Ecto neural progenitor cell (in vitro differentiated cells): Measurements from ENCODE around the gene HPCAL4.
A peak's percentile ranks its signal among the peaks of the same experiment; 100 is the strongest.

ENCODE experiments used
- DNase-seq: peaks from one replicate; pipeline ENCODE4 v3.0.0-alpha.2; 2018; ENCODE audit warnings: low spot score

HPCAL4 gene

DNA sequence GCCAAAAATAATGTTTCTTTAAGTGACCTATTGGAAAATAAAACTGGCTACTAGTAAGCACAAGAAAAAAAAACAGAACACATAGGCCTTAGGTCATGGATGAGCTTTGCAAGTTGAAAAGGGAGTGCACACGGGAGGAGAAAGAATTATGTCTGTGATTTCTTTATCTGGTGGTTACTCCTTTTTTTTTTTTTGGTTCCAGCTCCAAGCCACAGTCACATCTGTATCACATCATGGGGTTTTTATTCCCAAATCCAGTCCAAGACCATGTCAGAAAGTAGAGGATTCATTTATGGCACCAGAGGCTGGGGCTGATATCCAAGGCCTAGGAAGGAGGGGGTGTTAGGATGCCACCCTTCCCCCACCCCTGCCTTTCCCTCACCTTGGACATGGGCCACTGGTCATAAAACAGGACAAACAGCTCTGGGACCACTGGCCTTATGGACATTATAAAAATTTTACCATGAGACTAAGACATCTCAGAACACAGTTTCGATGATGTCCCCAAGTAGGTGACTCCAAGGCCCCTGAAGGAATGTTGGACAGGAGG, 41.5 kb downstream of the HPCAL4 start:
- DNase-seq, result no peak

DNA sequence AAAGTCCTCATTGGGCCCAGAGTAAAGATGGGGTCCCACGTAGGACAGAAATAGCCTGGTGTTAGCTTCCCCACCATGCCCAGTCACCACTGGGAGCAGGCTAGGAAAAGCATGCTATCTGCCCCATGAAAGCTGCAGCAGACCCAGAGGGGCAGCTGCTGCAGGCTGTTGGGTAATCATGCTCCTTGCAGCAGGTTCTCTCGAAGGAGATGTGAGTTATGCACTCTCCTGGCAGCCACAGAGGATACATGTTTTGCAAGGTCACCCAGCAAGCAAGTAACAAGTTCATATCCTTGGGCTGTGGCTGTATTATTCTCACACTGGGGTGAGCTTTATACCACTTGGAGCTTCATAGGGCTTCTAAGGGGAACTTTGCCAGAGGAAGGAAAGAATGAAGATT, 42.7 kb downstream of the HPCAL4 start:
- DNase-seq, result no peak

- DNase-seq, result no peak
Measured at GRCh38 chr1:39647247-39647646, 44.0 kb downstream of the HPCAL4 start.

- peak; percentile 85 for DNase-seq
Measured at GRCh38 chr1:39646232-39647081, 44.8 kb downstream of the HPCAL4 start.

- DNase-seq, result no peak
Measured at GRCh38 chr1:39645411-39646043, 45.7 kb downstream of the HPCAL4 start.

DNA sequence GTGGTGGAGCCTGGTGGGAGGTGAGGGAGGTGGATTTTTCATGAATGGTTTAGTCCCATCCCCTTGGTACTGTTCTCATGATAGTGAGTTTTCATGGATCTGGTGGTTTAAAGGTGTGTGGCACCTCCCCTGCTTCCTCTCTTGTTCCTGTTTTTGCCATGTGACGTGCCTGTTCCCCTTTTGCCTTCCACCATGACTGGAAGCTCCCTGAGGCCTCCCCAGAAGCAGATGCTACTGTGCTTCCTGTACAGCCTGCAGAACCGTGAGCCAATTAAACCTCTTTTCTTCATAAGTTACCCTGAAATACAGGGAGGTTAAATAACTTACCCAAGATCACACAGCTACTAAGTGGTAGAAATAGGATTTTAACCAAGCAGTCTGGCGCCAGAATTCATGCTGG, 47.5 kb downstream of the HPCAL4 start:
- no peak for DNase-seq

DNA sequence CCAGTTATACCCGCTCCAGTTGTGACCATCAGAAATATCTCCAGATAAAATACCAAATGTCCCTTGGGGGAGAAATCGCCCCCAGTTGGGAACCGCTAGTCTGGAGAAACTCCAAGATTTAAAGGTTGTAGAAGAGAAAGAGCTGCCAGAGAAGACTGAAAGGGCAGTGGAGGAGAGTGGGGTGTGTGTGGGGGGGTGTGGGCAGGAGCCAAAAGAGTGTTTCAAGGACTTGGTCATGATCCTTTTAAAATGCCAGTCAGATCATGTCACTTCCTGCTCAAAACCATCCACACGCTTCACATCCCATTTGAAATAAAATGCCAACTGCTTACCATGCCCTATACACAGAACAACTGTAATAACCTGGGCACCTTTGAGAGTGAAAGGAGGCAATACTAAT, 48.4 kb downstream of the HPCAL4 start:
- no peak for DNase-seq

GRCh38 chr1:39640861-39641260, 50.4 kb downstream of the HPCAL4 start:
- no peak for DNase-seq

DNA sequence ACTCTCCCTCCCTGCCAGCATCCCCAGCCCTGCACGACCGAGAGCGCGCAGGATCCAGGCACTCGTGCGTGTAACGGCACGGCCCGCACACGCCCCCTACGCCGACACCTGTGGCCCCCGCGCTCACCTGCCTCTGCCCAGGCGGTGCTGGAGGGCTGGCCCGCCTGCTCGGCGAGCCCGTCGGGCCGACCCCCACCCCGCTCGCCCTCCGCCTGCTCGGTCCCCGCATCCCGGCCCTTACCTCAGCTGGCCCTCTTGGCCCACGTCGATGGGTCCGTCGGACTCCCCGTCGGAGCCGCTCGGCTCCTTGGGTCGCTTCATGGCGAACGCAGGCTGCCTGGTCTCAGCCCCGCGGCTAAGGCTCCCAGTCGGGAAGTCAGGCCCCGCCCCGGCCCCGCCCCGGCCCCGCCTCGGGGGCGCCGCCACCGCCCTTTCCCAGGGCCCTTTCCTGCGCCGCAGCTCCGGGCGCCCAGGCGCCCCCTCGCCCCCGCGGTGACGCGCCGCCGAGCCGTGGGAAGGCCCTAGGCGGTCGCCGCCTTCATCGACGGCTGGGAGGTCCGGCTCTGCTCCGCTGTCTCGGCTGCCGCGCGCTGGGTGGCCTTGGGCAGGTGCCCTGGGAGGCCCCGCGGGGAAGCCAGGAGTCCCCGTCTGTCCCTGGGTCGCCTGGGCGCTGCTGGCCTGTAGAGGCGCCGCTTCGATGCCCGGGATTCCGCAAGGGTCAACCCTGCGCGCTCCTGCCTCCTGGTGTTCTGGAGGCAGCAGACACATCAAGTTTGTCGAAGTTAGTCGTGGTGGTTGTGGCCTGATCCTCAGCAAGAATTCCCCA, 51.7 kb downstream of the HPCAL4 start, which contains the start of gene HEYL:
TSS of gene HEYL (minus strand) at position 339 of the 826 bp plus-strand sequence. CDS start at position 321, 18 bp downstream.
- peak; percentile 92 for DNase-seq

DNA sequence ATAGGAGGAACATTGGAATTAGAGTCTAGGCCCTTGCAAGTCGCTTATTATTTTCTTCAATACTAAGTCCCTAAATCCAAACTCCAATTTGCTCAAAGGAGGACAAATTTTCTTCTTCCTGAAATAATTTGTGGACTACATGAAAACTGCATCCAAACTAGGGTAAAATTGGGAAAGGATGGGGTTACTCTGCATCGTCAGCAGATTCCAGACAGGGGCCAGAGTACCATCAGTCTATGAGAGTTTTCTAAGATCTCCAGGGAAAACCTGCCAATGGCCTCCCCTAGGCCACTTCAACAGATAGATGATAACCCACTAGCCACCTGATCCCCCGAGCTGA, 52.3 kb downstream of the HPCAL4 start:
- DNase-seq, result no peak

GRCh38 chr1:39637361-39637760, 53.9 kb downstream of the HPCAL4 start:
- DNase-seq, result peak; percentile 59

- no peak for DNase-seq
Measured at GRCh38 chr1:39635871-39636210, 55.4 kb downstream of the HPCAL4 start.

DNA sequence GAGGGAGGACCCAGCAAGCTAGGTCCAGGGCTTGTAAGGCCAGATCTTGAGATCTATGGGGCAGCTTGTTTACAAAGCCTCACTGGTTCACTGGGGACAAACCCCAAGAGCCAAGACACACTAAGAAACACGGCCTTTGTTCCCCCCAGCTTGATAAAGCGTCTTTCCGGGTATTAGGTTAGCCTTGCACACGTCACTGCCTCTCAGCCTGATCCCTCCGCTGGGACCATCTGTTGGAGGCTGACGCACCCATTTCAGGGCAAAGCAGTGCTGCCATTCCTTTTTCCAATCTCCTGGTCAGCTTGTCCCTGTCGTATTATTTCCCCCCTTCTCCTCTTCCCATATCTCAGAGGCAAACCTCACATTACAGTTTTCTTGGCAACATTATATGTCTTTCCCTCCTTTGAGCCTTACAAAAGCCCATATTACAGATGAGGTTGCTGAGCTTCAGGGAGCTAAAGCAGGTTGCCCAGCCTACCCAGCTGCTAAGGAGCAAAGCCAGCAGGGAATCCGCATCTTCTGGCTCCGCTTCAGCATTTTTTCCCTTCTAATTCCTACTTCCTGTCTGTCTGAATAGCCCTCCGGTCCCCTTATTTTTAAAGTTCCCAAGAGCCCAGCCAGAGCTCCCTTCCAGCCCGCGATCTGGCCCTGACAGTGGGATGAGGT, 55.9 kb downstream of the HPCAL4 start:
- DNase-seq, result no peak

- DNase-seq, result no peak
Measured at GRCh38 chr1:39633422-39633821, 57.8 kb downstream of the HPCAL4 start.

DNA sequence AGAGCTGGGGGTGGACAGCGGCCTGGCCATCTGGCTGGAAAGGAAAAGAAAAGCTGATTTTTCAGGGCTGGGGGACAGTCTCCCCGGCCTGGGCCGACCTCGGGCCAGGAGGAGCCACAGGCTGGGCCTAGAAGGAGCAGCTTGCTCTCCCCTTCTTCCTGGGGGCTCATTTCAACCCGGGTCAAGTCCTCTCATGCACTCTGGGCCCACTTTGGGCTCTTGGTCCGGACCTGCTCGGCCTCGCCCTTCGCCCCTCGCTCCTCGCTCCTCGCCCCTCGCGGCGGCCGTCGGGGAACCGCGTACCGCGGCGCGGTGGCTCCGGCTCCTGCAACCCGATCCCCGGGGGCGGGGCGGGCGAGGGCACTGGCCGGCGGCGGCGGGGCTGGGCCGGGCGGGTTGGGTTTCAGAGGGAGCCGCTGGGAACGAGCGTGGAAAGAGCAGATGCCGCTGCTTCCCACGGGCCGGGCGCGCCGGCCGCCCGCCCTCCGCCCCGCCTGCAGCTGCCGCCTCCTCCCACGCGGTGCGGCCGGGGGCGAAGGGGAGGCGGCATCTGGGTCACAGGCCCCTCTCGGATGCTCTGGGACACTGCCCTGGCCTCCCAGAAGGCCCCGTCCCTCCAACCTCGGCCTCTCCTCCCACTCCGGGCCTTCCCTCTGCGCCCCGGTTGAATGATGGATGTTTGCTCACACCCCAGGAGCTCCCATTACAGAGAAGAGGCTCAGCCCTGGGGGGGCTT, 58.4 kb downstream of the HPCAL4 start:
- peak; percentile 92 for DNase-seq

GRCh38 chr1:39632323-39632681, 58.9 kb downstream of the HPCAL4 start:
- no peak for DNase-seq

DNA sequence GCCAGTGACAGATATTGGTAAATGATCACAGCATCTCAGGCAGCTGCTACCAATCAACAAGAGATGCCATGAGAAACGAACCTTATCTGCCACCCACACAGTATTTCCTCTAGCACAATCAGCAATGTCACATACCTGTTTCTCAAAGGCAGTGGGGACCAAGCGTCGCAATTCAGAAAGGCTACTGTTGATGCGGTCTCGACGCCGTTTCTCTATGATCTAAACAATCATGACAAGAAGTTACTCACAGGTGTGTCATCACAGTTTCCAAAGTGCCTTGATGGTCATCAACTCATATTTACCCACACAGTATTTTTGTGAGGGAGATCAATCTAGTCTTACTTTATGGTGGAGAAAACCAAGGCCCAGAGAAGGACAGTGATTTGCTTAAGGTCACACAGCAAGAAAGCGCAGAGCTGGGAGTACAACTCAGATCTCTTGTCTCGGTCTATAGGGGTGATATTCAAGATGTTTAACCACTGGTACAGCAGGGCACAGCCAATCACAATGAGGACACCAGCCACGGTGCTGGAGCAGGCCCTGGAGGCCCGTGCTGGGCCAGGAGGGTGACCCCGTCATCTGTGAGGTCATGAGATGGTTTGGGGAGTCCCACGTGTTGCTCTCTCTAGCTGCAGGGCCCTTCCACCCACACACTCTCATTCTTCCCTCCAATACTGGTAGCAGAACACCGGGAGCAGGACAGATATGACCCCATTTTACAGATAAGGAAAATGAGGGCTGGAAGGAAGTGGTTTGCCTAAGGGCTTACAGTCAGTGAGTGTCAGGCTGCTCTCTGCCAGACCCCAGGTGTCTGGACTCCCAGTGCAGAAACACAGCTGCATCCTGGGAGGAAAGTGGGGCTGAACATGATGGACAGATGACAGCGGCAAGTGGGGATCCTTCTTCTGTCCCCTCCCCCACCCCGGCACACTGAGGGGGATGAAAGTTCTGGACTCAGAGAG, 59.6 kb downstream of the HPCAL4 start:
- DNase-seq, result no peak

DNA sequence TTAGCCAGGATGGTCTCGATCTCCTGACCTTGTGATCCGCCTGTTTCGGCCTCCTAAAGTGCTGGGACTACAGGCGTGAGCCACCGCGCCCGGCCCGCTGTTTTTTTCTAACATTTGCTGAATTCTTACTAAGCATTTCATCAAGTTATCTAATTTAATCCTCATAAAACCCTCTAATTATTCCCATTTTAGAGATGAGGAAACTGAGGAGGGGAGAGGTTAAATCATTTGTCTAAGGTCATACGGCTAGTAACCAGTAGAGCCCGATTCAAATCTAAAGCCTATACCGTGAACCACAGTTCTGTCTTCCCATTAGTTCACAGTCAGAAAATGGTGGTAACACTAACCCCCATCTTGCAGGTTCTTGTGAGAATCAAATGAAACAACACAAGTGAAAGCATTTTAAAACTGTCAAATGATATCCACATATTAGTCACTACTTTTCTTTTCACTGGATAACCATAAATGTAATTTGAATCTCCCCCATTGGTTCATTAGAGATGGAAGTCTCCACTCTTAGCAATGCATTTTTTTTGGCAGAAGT, 62.4 kb downstream of the HPCAL4 start:
- DNase-seq, result no peak
